A673 (cell line): ENCODE data around the gene SH3TC1. TPM values are rescaled to one million over a fixed set of nuclear protein-coding genes. Genes with fewer than 3 reads are reported as not detected.

Source experiments
- BruUV-seq: library from RNA; stranded (reverse); fragments of 400-500 nt; replicated peaks from 2 replicates; lab custom pipeline; 2021; lab: Mats Ljungman, UMichigan
- CTCF ChIA-PET: fragments of 300-600 bp; sonication (Branson Sonifier 250); formaldehyde crosslinking; loops from one replicate; lab custom pipeline; 2022; ENCODE audit warnings: antibody characterized with exemption; lab: Charles Lee
- POLR2A ChIA-PET: fragments of 300-600 bp; sonication (Branson Sonifier 250); formaldehyde crosslinking; loops from one replicate; lab custom pipeline; 2022; ENCODE audit warnings: antibody characterized with exemption; ENCODE audit not compliant: low non-redundant PET; lab: Charles Lee
- DNase-seq: peaks from one replicate; pipeline ENCODE4 v3.0.0-alpha.2; 2015; ENCODE audit warnings: low spot score
- H3K27ac ChIP-seq: fragments of 200-600 bp; sonication (generic); 2 replicates; pipeline ENCODE4 v1.5.1; 2016; ENCODE audit warnings: mixed run types, low read depth, mild to moderate bottlenecking, mixed read lengths, antibody characterized with exemption, low read length; ENCODE audit not compliant: poor library complexity, severe bottlenecking
- H3K27me3 ChIP-seq: fragments of 200-600 bp; sonication (generic); replicated peaks from 2 replicates; pipeline ENCODE4 v1.6.1; 2017; ENCODE audit warnings: mixed run types, low read depth, mild to moderate bottlenecking, mixed read lengths, antibody characterized with exemption, low read length; ENCODE audit not compliant: insufficient read depth, poor library complexity
- H3K36me3 ChIP-seq: fragments of 200-600 bp; sonication (generic); 2 replicates; pipeline ENCODE4 v1.6.1; 2016; ENCODE audit warnings: mixed run types, mild to moderate bottlenecking, mixed read lengths, antibody characterized with exemption, low read length; ENCODE audit not compliant: insufficient read depth, poor library complexity, severe bottlenecking
- H3K4me1 ChIP-seq: fragments of 200-600 bp; sonication (generic); 2 replicates; pipeline ENCODE4 v1.6.1; 2017; ENCODE audit warnings: mixed run types, mild to moderate bottlenecking, mixed read lengths, antibody characterized with exemption, low read length; ENCODE audit not compliant: insufficient read depth, poor library complexity, severe bottlenecking
- H3K4me3 ChIP-seq: fragments of 200-600 bp; sonication (generic); 2 replicates; pipeline ENCODE4 v1.5.1; 2016; ENCODE audit warnings: low read depth, mixed run types, mild to moderate bottlenecking, mixed read lengths, low read length; ENCODE audit not compliant: poor library complexity, severe bottlenecking
- H3K9me3 ChIP-seq: fragments of 200-600 bp; sonication (generic); 2 replicates; pipeline ENCODE4 v1.6.1; 2016; ENCODE audit warnings: mixed run types, low read depth, mild to moderate bottlenecking, mixed read lengths, antibody characterized with exemption, low read length; ENCODE audit not compliant: poor library complexity, severe bottlenecking
- EZH2 ChIP-seq: fragments of 200-600 bp; sonication (generic); IDR thresholded peaks from 2 replicates; pipeline ENCODE4 v1.6.1; 2017; ENCODE audit warnings: borderline replicate concordance, low read depth, mild to moderate bottlenecking, mixed read lengths, antibody characterized with exemption, low read length; ENCODE audit not compliant: poor library complexity, severe bottlenecking
- intact Hi-C: fragments of 100-400 bp; cut with micrococcal nuclease; formaldehyde crosslinking; loops from one replicate; pipeline ENCODE4 v1.10.0; 2022; ENCODE audit not compliant: unreplicated experiment
- total RNA-seq: library from RNA; stranded (reverse); gene quantifications from 2 replicates; pipeline ENCODE4 v1.2.3, GENCODE V29; 2021
- TF ChIP-seq, protein P1 (sequence below): fragments of 300-800, 200-600 bp; sonication (generic); conservative IDR thresholded peaks from 2 replicates; pipeline ENCODE4 v1.5.1; 2017; ENCODE audit warnings: low read depth, mild to moderate bottlenecking, antibody characterized with exemption, low read length, moderate library complexity, mixed read lengths

Gene SH3TC1
- total RNA-seq, 1 experiment from 2014 or later = 0.71 TPM

DNA sequence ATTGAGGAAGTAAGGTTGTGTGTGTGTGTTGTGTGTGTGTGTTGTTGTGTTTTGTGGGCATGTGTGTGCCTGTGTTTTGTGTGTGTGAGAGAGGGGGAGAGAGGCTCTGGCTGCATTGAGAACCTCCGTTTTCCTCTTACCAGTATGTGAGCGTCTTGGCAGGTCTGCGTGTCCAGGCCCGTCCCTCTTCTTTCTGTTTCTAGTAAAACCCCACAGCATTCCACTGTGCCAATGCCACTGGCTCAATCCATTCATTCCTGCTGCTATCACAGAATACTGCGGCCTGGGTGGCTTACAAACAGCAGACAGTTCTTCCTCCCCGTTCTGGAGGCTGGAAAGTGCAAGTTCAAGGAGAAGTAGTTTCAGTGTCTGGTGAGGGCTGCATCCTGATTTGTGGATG, 55.0 kb downstream of the SH3TC1 start:
- Histone ChIP-seq H3K27ac (no peak overlapping the region), H3K9me3 (no peaks in the 10 kb centered on the region), H3K4me1 (no peaks in the 10 kb centered on the region), H3K27me3 (no peaks in the 10 kb centered on the region), H3K4me3 (no peak overlapping the region), H3K36me3 (no peaks in the 10 kb centered on the region)
- intact Hi-C loops = no loop called here
- no peak for DNase-seq
- CTCF ChIA-PET = no interaction called here
- no peak for TF ChIP-seq EZH2
- POLR2A ChIA-PET = no interaction called here
- BruUV-seq = no TSS peak

DNA sequence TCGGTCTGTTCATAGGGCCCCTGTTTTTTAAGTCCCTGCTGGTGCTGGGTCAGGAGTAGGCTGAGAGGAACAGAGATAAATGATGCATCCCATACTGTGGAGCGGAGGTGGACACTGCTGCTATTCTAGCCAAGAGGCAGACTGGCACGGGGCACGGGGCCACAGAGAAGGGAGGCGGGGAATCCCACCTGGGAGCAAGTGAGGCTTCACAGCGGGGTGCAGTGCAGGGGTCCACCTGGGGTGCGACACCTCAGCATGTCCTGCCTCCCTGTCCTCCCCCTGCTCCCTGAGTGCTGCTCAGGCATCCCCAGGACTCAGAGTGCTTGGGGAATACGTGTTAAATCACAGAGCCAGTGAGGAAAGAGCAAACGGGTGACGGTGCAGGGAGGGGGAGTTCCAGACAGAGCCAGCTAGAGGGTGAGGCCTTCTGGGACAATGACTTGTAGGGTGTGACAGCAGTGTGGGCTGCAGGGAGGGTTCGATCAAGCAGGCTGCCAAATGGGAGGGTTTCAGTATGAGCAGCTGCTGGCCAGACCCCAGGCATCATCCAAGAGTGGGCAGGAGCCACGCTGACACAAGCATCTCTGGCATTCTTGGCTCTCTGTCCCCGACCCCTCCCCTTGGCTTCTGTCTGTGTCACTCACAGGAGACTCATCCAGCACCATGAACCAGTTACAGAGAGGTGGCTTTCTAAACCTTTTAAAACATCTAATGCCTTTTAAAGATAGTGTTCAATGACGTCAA, 56.8 kb downstream of the SH3TC1 start:
- no peaks in the 10 kb centered on the region for H3K27me3 ChIP-seq
- intact Hi-C loops = no loop called here
- H3K9me3 ChIP-seq = no peaks in the 10 kb centered on the region
- DNase-seq = no peak
- ChIA-PET POLR2A (no interaction called here), CTCF (no interaction called here)
- H3K36me3 ChIP-seq = no peaks in the 10 kb centered on the region
- BruUV-seq = no TSS peak
- H3K4me3 ChIP-seq = no peak overlapping the region
- H3K4me1 ChIP-seq = peaks cover under 1% of the 10 kb centered on the region
- no peak for TF ChIP-seq EZH2
- TF ChIP-seq, protein P1, sequence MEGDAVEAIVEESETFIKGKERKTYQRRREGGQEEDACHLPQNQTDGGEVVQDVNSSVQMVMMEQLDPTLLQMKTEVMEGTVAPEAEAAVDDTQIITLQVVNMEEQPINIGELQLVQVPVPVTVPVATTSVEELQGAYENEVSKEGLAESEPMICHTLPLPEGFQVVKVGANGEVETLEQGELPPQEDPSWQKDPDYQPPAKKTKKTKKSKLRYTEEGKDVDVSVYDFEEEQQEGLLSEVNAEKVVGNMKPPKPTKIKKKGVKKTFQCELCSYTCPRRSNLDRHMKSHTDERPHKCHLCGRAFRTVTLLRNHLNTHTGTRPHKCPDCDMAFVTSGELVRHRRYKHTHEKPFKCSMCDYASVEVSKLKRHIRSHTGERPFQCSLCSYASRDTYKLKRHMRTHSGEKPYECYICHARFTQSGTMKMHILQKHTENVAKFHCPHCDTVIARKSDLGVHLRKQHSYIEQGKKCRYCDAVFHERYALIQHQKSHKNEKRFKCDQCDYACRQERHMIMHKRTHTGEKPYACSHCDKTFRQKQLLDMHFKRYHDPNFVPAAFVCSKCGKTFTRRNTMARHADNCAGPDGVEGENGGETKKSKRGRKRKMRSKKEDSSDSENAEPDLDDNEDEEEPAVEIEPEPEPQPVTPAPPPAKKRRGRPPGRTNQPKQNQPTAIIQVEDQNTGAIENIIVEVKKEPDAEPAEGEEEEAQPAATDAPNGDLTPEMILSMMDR = no peak
- no peak overlapping the region for H3K27ac ChIP-seq

DNA sequence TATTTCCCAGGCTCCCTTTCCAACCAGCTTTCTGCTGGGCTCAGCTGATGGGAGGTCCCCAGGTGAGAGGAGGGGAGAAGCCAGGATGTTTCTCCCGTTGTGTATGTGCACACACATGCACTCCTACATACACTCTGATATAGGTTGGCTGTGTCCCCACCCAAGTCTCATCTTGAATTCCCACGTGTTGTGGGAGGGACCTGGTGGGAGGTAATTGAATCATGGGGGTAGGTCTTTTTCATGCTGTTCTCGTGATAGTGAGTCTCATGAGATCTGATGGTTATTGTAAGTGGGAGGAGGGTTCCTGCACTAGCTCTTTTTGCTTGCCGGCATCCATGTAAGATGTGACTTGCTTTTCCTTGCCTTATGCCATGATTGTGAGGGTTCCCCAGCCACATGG, 58.8 kb downstream of the SH3TC1 start:
- peaks cover 7% of the 10 kb centered on the region for H3K4me1 ChIP-seq
- TF ChIP-seq EZH2 = no peak
- TF ChIP-seq, protein P1 = no peak
- POLR2A ChIA-PET = no interaction called here
- no peaks in the 10 kb centered on the region for H3K27me3 ChIP-seq
- H3K27ac ChIP-seq = no peak overlapping the region
- CTCF ChIA-PET = no interaction called here
- intact Hi-C loops = no loop called here
- no peak overlapping the region for H3K4me3 ChIP-seq
- no TSS peak for BruUV-seq
- no peaks in the 10 kb centered on the region for H3K9me3 ChIP-seq
- H3K36me3 ChIP-seq = no peaks in the 10 kb centered on the region
- DNase-seq = no peak
